GM21360 (cell line): ENCODE results near the gene NANP.
"Not testable (repeated sequence)": the region's sequence is repeated elsewhere in the genome, so short reads cannot be mapped to it uniquely, and the experiment has no call there.

Experiments used
- ATAC-seq: cut with Tn5 transposase; IDR thresholded peaks from one replicate; pipeline ENCODE4 v1.9.1; 2021; ENCODE audit warnings: mild to moderate bottlenecking, moderate library complexity; ENCODE audit not compliant: unreplicated experiment

The NANP gene

GRCh38 chr20:25623736-25624499 lies at the start of gene NANP:
Gene NANP, minus strand, starts transcription at chr20:25624014. Its CDS starts 66 bp downstream, at chr20:25623948.
- ATAC-seq = peak; percentile 83

DNA sequence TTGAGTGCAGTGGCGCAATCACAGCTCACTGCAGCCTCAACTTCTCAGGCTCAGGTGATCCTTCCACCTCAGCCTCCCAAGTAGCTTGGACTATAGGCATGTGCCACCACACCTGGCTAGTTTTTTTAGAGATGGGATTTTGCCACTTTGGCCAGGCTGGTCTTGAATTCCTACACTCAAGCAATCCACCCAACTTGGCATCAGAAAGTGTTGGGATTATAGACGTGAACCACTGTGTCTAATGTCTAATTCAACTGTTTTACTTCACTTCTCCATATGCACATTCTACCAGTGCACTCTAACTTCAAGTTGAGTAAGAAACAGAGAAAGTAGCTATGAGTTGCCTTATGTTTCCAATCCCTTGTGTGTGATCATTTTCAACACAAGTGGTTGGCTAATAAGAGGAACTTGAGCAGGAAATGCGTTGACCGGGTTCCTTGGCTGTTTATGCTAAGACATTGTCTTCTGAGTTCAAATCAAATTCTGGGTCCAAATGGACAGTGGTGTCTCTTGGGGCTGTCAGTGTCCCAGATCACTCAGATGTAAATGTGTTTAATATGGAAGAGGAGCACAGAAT lies 48.9 kb upstream of the NANP start:
- ATAC-seq = no peak

GRCh38 chr20:25669826-25670422 lies 46.1 kb upstream of the NANP start:
- ATAC-seq = no peak

- ATAC-seq = no peak
These were observed 44.6 kb upstream of the NANP start for GRCh38 chr20:25668446-25668845.

DNA sequence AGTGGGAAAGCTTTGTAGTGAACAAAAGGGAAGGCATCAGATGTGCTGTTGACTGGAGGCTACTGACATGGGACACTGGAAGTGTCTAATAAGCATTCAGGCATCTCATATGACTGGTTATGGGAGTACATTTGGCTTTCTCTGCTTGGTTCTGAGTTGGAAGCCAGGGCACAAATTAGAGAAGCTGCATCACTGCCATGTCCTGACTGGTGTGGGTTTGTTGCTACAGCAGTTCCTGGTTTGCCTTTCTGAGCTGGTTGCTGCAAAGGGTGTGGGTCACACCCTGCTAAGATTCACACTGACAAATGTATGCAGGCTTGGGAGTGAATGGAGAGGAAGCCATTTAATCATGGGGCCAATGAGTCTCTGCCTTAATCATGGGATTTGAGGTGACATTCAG lies 36.2 kb upstream of the NANP start:
- ATAC-seq = no peak

DNA sequence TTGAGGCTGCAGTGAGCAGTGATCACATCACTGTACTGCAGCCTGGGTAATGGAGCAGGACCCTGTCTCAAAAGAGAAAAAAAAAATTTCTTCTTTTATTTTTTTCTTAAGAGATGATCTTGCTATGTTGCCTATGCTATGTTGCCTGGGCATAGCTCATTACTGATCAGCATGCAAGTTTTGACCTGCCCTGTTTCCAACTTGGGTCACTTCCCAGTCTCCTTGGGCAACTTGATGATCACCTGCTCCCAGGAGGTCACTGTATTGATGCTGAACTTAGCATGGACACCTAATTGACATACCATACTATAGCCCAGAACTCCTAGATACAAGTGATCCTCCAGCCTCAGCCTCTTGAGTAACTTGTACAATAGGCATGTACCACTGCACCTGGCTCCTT lies 30.7 kb upstream of the NANP start:
- ATAC-seq = no peak

DNA sequence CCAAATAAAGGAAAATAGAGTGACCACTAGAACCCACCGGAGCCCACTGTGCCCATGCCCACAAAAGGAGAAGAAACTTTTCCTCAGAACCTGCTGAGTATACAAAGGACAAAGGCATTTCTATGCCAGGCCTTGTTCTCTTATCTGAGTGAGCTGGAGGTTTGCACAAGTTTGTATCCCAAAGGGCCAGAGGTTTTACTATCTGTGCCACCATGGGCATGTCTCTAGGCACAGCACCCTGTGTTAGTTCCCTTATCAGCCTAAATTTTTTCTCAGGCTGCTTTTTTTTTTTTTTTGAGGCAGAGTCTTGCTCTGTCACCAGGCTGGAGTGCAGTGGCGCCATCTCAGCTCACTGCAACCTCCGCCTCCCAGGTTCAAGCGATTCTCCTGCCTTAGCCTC lies 29.1 kb upstream of the NANP start:
- ATAC-seq = not testable (repeated sequence)

- no peak for ATAC-seq
These were observed 21.0 kb upstream of the NANP start for GRCh38 chr20:25644814-25645213.

DNA sequence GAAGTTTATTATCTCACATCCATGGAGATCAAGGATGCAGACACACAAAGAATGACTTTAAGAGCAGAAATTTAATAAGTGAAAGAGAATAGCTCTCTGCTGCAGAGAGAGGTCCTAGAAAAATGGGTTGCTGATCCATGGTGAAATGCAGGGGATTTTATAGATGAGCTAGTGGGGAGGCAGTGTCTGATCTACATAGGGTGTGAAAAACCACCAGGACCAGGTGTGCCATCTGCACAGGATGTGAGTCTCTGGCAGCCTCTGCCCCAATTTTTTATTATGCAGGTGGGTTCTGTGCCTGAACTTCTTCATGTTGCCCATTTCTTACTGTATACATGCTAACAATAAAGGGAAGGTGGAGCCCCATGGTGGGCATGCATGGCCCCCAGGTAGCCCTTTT lies 19.9 kb upstream of the NANP start:
- no peak for ATAC-seq

GRCh38 chr20:25637247-25637646 lies 13.4 kb upstream of the NANP start:
- ATAC-seq = no peak

- ATAC-seq = no peak
These were observed 9.4 kb upstream of the NANP start for GRCh38 chr20:25632940-25633790.

GRCh38 chr20:25630615-25631014 lies 6.8 kb upstream of the NANP start:
- ATAC-seq = not testable (repeated sequence)

DNA sequence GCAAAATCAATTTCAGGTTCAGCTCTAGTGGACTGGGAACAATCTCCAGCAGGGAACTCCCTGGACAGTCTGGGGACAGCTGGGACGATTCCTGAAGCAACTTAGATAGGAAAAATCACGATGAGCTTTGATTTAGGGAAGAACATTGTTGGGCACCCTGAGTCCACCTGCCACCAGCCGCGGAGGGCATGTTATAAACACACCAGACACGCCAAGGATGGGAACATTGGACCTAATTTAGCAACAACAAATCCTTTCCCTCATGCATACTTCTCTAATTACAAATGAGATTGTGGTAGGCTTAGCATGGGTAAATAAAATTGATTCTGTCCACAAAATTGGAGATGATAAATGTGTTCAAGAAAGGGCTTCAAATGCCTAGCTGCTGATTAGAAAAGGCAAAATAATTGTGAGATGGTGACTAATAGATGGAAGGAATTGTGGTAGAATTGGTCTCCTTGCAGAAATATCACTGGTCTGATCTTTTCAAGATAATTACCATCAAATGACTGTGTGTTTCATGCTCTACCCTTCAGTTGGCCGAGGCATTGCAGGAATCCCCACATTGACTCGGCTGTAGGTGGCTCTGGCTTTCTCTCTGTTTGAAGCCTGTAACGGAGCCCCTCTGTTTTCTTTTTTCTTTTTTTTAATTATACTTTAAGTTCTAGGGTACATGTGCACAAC lies 6.1 kb upstream of the NANP start:
- no peak for ATAC-seq

DNA sequence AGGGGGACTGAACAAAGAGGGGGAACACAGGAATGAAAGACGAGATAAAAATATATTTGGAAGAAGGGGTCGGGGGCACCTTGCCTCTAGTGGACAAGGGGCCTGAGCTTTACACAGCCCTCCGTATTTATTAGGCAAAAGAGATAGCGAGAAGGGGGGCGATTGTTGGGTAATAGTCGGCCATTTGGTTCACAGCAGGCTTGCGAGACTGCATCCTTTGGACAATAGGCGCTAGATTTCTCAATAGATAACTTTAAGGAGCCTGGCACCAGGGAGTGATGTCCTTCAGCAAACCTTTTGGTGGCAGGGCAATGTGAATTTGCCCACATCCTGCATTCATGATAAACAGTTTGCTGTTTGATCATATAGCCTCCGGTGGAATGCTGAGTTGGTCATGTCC lies 3.0 kb upstream of the NANP start:
- no peak for ATAC-seq

GRCh38 chr20:25624500-25624939 lies 706 bp upstream of the NANP start:
- no peak for ATAC-seq

DNA sequence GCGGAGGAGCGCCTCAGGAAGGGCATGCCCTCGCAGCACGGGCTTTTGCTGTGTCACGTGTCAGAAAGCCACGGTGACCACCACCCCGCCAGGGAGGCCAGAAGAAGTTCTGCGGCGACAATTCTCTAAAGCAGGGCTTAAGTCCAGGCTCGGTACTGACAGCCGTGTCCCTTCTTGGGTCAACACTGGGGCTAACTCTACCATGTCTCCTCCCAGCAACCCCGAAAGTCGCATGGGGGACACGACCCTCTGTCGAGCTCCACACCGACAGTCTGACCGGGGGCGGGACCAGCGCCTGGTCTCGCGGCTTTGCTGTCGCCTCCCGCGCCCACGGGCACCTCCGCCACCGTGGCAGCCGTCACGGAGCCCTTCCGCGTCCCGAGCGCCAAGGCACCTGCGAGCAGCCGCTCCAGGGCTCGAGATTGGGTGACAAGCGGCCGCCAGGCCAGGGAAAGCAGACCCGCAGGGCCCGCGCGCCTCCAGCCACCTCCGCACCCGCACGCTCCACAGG lies 534 bp downstream of the NANP start:
- peak; percentile 17 for ATAC-seq

GRCh38 chr20:25622450-25623224 lies 1.2 kb downstream of the NANP start:
- ATAC-seq = no peak

DNA sequence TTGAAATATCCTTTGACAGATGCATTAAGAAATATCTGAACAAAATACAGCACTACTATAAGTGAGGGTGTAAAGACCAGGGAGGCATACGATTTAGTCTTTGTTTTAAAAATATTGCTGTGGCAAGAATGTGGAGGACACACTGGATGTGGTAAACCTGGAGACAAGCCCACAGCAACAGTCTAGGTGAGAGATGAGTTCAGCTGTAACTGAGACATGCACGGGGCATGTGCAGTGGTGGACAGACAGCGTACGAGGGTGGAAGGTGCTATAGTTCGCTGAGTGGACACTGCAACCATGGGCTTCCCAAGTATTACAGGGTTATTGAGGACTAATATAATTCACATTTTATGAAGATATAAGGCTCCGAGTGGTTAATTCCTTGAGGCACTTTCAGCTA lies 1.8 kb downstream of the NANP start:
- ATAC-seq = no peak

DNA sequence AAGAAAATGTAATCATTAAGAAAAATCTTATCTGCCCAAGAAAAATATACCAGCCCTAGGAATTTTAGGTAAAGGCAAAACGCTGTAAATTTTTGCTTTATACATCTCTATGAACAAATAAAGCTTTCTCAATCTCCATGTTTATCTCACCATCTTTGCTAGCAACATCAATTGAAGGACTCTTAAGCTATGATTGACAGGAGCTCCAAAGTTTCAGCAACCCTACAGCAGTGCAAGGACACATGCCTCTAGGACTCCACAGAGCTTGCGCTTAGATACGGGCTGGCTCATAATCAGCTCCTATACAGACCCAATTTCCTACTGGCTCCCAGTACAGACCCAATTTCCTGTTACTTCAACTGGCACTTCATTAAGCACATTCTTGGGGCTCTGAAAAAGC lies 4.3 kb downstream of the NANP start:
- no peak for ATAC-seq

GRCh38 chr20:25608774-25609173 lies 15.0 kb downstream of the NANP start:
- no peak for ATAC-seq
